ENCODE results near the gene SLC35E1. TPM values are rescaled to one million over a fixed set of nuclear protein-coding genes. Genes with fewer than 3 reads are reported as not detected.

The SLC35E1 gene
- polyA plus RNA-seq (ENCODE audit: insufficient read length in 4 of 4): 10 to 100 TPM; 38.3 to 47.3 (median 43.0) TPM

DNA sequence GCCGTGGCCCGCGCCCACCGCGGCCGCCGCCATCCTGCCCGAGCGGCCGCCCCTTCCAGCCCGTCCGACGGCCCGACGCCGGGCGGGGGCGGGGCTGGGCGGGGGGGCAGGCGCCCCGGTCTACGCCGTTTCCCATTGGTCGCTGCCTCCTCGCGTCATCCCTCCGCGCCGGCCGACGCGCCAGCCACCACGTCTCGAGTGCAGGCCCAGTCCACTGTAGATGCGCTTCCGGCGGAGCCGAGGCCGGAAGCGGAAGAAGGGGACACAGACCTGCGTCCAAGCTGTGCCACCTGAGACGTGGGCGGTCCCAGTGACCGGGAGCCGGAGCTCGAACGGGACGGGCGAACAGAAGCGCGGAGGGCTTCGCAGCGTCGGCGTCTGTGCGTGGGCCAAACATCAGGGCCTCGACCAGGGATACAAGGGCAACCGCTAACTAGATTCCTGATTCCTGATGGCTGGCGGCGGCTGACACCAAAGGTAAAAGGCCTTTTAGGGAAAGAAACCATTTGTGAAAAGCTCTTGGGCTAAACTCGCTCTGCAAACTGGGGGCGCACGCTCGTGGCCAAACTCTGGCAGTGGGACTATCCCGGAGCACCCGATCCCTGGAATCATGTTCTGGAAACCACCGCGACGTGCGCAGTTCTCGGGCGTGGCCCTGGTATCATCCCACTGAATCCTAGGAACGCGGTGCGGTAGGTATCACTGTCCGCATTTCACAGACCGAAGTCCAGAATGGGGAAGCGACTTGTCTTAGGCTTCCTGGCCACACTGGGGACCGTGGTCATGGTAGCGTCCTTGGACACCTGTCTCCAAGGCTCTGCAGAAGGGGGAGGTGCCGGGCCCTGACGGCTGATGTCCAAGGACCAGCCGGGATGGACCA lies at the start of gene SLC35E1:
TSS of gene SLC35E1 (minus strand) at position 84 of the 880 bp plus-strand sequence. CDS start at position 33, 51 bp downstream.
- DNase-seq (ENCODE audit: low read depth in 4 of 4, low spot score in 2 of 4): peak; percentile 75 to 94 (median 86)

- no peak for DNase-seq (ENCODE audit: low read depth in 4 of 4, low spot score in 2 of 4)
Measured at GRCh38 chr19:16621165-16621800, 49.1 kb upstream of the SLC35E1 start.

- no peak for DNase-seq (ENCODE audit: low read depth in 4 of 4, low spot score in 2 of 4)
Measured at GRCh38 chr19:16620584-16620983, 48.4 kb upstream of the SLC35E1 start.

GRCh38 chr19:16620018-16620417 lies 47.8 kb upstream of the SLC35E1 start:
- DNase-seq (ENCODE audit: low read depth in 4 of 4, low spot score in 2 of 4): no peak

GRCh38 chr19:16619457-16619856 lies 47.2 kb upstream of the SLC35E1 start:
- DNase-seq (ENCODE audit: low read depth in 4 of 4, low spot score in 2 of 4): no peak

- DNase-seq (ENCODE audit: low read depth in 4 of 4, low spot score in 2 of 4): no peak
Measured at GRCh38 chr19:16618248-16618647, 46.0 kb upstream of the SLC35E1 start.

DNA sequence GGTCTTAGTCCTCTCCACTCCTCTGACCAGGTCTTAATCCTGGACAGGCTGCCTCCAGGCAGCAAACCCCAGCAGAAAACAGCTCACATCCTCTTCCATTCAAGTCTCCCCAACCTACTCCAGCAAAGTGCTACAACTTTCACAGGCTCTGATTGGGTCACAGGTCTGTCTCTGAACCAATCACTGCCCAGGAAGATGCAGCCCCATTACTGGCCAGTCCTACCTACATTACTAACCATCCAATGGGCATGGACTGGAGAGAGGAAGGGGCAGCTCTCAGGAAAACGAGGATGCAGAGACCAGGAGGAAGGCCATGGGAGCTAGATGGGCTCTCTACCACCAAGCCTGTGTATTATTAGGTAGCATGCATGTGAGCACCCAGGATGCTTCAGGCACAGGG lies 43.6 kb upstream of the SLC35E1 start:
- DNase-seq (ENCODE audit: low read depth in 4 of 4, low spot score in 2 of 4): no peak

DNA sequence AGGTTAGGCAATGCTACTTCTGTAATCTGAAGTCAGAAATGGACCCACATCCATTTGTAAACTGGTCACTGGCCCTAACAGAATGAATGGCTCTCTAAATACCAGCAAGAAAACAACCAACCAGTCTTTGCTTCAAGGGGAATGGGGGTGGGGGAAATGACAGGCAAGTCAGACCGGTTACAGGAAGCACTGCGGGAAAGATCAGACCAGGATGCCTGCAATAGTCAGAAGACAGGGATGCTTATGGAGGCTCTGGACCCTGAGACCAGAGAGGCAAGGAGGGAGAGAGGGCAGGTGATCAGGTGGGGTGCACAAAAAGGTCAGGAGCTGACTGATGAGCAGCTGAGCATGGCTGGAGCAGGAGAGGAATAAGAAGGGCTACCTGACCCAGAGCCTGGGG lies 42.7 kb upstream of the SLC35E1 start:
- DNase-seq (ENCODE audit: low read depth in 4 of 4, low spot score in 2 of 4): no peak

DNA sequence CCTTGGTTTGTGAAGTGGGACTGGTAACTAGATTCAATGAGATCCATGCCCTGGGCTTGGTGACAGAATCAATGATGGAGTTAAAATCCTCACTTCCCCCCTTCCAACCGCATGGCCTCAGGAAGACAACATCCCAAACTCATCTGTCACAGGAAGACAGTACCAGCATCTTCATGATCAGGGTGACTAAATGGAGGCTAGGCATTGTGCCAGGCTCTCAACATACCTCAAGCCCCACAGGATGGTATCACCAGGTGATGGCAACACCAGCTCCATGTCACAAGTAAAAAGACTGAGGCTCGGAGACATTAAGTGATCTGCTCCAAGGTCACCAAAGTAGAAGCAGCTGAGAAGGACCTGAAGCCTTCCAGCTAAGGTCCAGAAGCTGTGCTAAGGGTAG lies 41.6 kb upstream of the SLC35E1 start:
- DNase-seq (ENCODE audit: low read depth in 4 of 4, low spot score in 2 of 4): no peak

- DNase-seq (ENCODE audit: low read depth in 4 of 4, low spot score in 2 of 4): no peak
Measured at GRCh38 chr19:16612636-16613035, 40.4 kb upstream of the SLC35E1 start.

DNA sequence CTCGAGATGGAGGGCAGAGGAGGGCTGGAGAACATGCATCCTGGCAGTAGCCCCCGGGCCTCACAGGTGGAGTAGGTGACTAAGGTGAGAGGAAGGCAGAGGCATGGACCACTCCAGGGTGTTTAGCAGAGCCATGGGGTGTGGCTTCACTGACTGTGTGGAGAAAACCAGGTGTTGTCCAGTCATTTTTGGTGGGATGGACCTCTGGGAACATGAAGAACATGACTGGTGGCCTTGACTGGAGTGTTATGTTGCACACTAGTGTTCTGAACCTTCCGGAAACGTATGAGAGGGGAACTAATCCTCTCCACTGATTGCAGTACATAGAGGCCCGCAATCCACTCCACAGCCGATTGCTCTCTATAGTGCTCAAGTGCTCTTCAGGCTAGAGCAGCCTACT lies 38.9 kb upstream of the SLC35E1 start:
- no peak for DNase-seq (ENCODE audit: low read depth in 4 of 4, low spot score in 2 of 4)

DNA sequence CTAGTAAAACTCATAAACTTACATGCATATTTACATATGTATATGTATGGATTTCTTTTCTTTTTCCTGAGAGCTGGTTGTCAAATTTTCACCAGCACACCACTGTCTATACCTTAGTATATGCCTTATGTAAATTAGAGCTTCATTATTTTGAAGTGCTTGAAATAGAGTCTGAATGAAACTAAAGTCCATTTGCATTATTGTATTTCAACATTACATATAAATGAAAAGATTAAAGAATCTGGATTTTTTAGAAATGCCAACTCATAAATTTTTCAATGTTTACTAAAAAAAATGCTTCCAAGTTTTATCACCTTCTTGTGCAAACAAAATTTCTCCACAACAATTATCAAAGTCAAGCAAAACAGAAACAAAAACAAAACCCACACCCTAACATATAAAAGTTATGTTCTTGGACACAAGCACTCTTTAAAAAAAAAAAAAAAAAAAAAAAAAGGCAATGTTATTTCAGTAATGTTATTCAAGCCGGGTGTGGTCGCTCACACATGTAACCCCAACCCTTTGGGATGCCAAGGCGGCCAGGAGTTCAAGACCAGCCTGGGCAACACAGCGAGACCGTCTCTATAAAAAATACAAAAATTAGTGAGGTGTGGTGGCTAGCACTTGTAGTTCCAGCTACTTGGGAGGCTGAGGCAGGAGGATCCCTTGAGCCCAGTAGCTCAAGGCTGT lies 37.4 kb upstream of the SLC35E1 start:
- no peak for DNase-seq (ENCODE audit: low read depth in 4 of 4, low spot score in 2 of 4)

- DNase-seq (ENCODE audit: low read depth in 4 of 4, low spot score in 2 of 4): no peak
Measured at GRCh38 chr19:16608290-16608739, 36.1 kb upstream of the SLC35E1 start.

DNA sequence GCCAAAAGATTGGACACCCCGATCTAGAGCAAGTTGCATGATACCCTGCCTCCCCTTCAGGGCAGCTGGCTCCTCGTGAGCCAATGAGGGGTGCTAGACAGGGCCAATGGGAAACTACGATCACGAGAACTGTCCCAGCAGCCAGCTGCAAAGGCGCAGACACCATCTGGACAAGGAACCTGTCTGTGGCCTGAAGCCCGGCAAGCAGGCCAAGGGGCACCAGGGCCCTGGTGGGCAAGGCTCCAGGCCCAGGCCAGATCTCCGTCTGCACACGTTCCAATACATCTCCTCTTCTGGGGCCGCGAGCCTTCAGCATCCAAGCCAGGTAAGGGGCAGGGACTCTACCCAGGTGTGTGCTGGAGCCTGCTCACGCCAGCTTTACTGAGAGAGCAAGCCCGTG lies 35.6 kb upstream of the SLC35E1 start:
- DNase-seq (ENCODE audit: low read depth in 4 of 4, low spot score in 2 of 4): no peak

- DNase-seq (ENCODE audit: low read depth in 4 of 4, low spot score in 2 of 4): no peak
Measured at GRCh38 chr19:16605553-16605994, 33.4 kb upstream of the SLC35E1 start.

DNA sequence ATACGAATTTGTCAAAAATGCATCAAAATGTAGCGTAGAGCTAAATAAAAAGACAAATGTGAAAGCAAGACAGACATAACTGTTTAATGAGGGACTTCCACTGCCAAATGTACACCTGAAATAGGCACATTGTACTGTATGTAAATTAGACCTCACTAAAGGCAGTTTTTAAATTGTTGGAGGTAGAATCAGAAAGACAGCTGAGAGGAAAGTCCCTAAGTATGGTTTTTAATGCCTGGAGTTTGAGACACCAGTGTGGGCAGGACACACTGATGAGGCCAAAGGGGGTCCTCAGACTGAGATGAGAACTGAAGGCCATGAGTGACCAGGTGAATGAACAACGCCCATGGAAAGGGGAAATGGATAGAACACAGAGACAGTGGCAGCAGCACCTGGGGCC lies 32.9 kb upstream of the SLC35E1 start:
- DNase-seq (ENCODE audit: low read depth in 4 of 4, low spot score in 2 of 4): no peak

DNA sequence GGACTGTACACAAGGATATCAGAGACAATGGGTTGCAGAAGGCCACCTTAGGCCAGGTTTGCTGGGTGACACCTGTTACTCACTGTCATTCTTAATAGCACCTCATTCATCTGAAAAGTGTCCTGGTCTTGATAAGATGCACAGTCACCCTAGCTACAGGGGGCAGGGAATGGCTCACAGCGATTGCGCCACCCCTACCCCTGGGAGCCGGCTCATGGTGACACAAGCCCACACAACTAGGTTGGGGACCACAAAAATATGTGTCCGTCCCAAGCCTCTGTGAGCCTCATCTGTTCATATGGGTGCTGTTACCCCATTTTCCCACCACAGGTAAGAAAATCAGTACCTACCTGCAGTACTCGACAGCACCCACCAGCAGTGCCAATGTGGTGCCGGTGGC lies 32.4 kb upstream of the SLC35E1 start:
- DNase-seq (ENCODE audit: low read depth in 4 of 4, low spot score in 2 of 4): no peak

- DNase-seq (ENCODE audit: low read depth in 4 of 4, low spot score in 2 of 4): no peak
Measured at GRCh38 chr19:16603090-16603489, 30.9 kb upstream of the SLC35E1 start.

GRCh38 chr19:16601378-16602052 lies 29.3 kb upstream of the SLC35E1 start:
- no peak for DNase-seq (ENCODE audit: low read depth in 4 of 4, low spot score in 2 of 4)

GRCh38 chr19:16600824-16601223 lies 28.6 kb upstream of the SLC35E1 start:
- no peak for DNase-seq (ENCODE audit: low read depth in 4 of 4, low spot score in 2 of 4)
